Measurements from ENCODE around the gene KCNS3. TPM values are rescaled to one million over a fixed set of nuclear protein-coding genes. Genes with fewer than 3 reads are reported as not detected.
A peak's percentile ranks its signal among the peaks of the same experiment; 100 is the strongest.

Gene KCNS3
- total RNA-seq, 1 experiment from 2014 or later = 5.4 TPM

DNA sequence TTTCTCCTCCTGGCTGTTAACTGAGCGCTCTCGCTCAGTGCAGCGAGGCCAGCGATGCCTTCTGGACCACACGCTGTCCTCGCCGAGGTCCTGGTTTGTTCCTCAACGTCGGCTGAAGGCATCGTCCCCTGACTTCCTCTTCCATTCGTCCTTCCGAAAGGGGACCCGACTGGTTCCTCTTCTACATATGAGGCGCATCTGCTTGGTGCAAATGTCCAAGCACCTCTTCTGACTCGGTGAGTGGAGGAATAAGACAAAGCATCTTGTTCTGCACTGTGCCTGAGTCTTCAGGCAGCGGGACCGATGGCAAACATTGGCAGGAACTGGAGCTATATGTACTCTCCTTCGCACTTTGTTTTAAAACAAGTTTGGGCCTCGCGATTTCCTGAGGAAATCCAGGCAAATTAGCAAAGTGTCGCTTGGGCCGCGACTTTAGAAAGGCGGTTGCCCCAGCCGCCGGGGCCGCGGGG lies 621 bp upstream of the KCNS3 start:
- no peak for DNase-seq (ENCODE audit: low spot score)

DNA sequence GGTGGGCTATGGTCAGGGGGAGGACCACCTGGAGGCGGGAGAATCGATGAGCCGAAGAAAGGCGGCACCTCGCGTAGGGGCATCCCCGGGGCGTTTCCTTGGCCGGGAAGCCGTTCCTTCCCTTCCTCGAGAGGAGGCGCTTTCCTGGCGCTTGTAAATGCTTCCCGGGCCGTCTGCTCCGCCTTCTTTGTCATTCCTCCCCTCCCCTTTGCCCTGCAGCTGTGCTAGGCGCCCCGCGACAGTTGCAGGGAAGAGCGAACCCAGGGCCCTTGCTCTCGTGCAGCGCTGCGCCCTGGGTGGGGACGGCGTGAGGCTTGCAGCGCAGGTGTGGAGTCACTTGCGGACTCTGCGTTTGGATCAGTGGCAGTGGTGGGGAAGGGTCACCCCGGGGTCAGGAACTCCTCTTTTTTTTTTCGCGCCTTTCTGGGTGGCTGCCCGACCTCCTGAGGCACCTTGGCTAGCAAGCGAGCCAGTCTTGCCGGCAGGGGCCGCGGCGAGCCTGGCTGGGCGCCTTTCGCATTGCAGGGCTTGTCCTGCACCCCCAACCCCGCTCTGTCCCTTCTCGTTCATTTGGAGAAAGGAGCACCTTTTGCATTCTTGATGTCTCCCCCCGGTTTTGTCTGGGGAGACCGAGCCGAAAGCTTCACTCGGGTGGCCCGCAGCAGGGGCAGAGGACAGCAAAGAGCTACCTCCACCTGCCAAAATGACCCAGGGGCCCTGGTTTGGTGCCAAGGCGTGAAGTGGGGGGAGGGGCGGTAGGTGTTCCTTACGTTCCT lies 858 bp downstream of the KCNS3 start:
- DNase-seq (ENCODE audit: low spot score) = peak; percentile 53

DNA sequence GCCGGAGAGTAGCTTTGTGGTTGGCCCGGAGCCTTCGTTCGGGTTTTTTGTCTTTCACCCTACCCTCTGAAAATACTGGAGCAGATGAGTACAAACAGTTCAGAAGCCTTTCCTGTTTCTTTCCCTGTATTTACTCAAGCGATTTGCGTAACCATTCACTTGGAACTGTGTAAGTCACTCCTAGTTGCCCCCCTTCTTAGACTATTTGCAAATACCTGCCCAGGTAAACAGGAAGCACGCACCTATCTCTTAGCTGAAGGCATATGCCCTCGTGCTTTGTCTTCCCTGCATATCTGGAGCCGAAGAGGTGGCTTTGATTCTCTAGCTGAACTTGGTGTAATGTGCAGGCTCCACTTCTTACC lies 1.4 kb downstream of the KCNS3 start:
- DNase-seq (ENCODE audit: low spot score) = no peak

DNA sequence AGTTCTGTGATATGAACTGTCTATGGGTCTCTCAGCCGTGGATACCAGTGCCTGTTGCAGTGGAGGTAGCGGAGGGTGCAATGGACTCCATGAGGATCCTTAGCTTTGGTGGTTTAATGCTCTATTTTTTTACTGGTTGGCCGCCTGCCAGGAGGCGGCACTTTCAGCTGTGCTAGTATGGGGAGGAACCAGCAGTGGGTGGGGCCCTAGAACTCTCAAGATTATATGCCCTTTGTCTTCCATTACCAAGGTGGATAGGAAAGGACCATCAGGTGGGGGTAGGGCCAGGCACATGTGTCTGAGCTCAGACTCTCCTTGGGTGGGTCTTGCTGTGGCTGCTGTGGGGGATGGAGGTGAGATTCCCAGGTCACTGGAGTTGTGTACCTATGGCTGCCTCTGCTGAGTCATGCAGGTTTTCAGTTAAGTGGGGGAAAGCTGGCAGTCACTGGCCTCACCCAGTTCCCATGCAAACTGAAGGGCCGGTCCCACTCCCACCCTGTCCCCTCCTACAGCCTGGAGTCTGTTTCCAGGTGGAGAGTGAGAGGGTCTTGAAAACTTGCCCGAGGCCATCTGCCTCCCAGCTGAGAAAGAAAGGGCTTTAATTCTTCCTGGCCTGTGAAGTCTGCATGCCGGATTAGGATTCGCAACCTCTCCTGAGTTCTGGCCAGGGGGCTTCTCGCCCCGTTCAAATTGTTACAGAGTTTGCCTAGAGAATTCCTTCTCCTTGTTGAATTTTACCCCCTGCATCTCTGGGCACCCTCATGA lies 14.5 kb downstream of the KCNS3 start:
- DNase-seq (ENCODE audit: low spot score) = no peak

DNA sequence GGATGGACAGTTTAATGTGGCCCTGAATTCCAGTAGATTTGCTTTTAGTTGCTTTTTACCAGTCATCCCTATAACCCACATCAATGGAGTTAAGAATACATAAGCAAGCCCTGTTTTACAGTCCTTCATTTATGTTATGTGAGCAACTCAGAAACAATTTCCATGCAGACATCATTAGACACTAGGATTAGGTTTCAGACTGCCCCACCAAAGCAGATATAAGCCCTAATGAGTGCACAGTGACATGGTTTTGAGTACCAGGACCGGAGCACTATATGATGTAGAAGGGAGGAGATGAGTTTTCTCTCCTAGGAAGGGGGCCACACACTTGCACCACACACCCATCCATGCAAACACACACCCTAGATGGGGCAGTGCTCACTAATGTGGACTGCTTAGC lies 15.5 kb downstream of the KCNS3 start:
- no peak for DNase-seq (ENCODE audit: low spot score)

DNA sequence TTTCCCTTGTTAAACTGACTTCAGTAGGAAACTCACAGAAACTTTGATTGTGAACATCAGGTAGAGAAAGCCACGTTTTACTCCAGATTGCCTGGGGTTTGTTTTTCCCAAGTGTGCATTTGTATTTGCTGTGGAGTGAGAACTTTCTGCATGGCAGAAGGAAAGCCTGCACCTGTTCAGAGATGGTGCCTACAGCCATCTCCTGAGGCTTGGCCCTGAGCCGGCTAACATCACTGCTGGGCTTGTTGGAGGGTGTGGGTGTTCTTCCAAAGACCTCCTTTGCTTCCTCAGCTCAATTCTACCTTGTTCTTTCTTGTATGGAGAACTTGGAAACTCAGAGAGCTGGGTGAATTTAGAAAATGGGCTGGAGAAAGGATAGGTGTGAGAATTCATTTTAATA lies 16.1 kb downstream of the KCNS3 start:
- DNase-seq (ENCODE audit: low spot score) = no peak

DNA sequence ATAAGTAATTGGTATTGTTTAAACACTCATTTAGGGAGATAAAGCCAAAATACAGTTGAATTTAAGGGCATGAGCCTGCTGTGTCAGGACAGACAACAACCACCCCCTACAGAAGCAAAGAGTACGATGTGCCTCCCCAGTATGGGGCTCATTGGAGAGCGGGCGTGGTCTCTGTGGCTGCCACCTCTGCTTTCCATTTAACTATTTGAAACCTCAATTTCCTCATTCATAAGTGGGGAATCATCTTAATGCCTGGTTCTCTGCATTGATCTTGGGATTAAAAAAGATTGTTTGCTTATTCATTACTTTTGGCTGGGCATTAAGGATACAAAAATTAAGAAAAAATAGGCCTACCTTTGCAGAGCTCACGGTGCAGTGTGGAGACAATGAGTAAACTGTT lies 21.4 kb downstream of the KCNS3 start:
- DNase-seq (ENCODE audit: low spot score) = no peak

DNA sequence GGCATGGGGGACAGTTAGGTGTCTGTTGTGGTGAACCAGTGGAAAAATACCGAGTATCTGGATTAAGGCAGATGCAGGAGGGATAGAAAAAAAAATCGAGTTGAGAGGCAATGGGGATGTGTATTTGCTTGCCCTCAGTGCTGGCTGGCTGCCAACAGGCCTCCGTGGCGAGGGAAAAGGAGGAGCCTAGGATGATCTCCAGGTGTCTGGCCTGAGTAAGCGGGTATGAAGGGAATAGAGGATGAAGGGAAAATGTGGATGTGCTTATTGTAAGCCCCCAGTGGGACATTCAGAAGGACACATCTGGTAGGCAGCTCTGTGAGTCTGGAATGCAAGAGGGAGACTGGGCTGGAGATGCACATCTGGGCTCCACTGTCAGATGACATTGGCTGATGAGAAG lies 22.8 kb downstream of the KCNS3 start:
- peak; percentile 12 for DNase-seq (ENCODE audit: low spot score)

DNA sequence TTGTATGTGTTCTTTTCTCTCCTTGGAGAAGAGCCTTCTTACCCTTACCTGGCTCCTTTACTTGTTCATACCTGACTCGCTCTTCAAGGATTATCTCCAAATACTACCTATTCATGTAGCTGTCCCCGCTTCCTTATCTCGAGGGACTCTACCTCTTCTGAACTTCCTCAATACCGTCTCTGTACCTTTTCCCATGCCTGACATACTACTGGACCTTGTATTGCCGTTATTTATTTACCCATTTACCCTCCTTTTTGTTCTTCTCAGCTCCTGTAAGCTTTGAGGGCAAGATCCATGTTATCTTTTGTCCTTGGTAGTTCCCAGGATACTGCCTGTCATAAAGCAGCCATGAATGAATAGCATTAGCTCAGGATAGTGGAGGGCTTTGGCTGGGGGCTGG lies 32.5 kb downstream of the KCNS3 start:
- no peak for DNase-seq (ENCODE audit: low spot score)

DNA sequence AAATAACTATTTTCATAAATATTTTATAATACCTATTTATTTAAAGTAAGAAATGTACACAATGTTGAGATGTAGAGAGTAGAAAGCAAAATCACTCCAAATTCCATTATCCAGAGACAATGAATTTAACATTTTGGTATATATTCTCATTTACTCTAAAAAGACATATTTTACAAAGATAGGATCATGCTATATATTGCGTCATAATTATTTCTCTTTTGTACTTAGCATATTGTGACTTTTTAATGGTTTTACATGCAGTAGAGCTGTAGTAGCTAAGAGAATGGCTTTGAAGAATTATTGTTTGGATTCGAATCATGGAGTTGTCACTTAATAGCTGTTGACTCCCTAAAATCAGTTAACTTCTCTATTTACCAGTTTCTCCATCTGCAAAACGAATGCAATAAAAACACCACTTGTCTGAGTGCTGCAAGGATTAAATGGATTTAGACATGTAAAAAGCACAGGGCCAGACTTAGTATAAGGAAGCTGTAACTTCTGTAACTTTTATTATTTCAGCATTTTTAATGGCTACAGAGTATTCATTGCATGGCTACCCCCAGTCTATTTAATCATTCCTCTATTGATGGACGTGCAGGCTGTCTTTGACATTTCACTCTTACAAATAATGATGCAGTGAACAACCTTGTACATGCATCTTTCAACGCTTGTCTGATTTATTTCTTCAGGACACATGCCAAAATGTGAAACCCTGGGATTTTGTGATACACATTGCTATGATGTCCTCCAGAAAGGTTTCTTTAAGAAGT lies 33.2 kb downstream of the KCNS3 start:
- DNase-seq (ENCODE audit: low spot score) = no peak

DNA sequence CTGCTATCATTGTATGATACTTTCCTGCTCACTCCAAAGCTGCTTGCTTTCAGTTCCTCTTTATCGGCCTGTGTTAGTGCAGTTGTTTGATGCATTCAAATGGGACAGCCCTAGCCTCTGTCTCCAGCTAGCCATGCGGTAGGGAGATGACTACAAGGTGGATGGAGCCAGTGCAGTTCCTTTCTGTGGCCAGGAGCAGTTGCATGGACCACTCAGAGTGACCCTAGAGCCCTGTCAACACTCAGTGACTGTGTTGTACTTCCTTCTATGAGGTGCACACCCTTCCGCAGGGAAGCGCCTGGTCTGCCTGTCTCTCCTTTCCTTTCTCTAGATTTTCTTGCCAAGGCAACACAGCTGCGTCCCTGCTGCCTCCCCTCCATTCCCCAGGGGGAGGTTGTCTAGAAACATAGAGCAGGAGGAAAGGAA lies 33.8 kb downstream of the KCNS3 start:
- DNase-seq (ENCODE audit: low spot score) = no peak

DNA sequence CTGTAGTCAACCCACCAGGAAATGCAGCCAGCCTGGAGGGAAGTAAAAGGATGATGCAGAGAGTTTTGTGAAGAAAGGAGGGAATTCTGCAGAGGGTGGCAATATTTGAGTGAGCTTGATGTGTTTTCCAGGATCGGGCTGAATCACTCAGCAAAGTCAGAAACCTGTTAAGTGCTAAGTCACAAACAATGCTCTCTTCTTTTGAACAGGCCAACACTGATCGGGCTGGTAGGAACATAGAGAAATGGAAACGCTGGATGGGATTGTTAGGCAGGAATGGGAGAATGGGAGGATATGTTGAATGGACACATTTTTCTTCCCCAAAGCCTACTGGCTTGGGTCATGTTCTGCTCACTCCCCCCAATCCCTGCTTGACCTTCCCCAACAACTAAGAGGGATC lies 36.6 kb downstream of the KCNS3 start:
- no peak for DNase-seq (ENCODE audit: low spot score)

DNA sequence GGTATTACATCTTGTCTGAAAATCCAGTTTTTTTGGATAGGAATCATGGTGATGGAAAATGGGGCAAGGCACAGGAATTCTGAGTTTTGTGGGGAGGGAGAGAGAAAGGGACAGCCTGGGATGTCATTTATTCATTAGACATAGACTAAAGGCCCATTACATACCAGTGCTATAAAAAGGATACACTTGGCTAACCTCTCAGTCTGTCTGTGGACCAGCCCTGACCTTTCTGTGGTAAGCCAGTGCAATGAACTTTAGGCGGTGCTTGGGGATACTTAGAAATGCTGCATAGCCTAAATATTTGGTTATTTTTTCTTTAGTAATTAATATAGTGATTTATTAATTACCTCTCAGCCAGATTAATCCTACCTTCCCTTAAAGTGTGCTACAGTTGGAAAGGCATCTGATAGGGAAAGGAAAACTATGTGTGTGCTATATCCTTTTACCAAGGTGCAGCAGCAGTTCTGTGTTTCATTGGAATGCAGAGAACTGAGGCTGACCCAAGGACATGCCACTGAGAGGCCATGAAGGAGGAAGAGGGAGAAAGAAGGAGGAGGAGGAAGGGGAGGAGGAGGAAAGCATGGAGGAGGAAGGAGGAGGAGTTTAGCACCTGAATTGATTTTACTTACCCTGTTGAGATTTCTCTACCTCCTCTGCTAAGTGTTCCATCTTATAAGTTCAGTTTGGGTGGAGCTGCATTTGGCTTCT lies 37.5 kb downstream of the KCNS3 start:
- no peak for DNase-seq (ENCODE audit: low spot score)

DNA sequence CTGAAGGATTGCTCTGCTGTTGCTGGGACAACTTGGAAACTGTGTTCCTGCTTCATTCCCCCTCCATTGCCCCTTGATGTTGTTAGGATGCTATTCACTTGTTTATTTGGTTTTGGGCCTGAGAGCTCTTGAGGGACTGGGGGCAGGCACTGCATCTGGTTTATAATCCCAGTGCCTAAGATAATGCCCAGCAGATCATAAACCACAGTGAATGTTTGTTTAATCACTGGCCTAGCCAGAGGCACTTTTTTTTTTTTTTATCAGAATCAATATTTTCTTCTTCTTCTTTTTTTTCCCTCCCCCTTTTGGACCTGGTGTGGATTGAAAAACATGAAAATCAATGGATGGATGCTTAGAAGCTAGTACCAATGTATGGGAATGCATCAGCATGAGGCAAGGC lies 38.1 kb downstream of the KCNS3 start:
- no peak for DNase-seq (ENCODE audit: low spot score)

DNA sequence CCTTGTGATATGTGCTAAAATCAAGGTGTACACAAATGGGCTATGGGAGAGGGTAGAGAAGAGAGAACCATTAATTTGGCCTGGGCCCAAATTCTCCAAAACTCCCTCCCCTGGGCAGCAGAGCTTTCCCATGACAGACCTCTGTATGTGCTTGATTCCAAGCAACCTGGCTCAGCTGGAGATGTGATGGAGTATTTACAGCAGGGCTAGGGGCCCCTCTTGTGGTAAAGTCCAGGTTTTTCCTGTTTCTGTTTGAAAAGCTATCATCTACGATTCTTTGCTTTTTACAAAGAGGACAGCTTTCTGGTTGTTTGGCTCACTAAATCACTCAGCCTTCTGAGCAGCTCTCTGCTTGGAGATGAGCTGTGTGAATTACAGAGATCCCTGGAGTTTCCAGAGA lies 40.3 kb downstream of the KCNS3 start:
- DNase-seq (ENCODE audit: low spot score) = no peak

DNA sequence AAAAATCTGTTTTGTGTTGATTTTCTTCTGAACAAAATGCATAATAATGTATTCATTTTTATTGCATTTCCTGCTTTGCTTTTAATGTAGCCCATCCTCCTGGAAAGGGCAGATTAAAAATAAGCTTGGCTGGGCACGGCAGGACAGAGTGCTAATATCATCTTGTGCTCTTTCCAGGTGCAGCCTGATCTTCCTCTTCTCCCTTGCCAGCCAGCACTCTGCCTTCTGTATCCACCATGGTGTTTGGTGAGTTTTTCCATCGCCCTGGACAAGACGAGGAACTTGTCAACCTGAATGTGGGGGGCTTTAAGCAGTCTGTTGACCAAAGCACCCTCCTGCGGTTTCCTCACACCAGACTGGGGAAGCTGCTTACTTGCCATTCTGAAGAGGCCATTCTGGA lies 52.3 kb downstream of the KCNS3 start:
- no peak for DNase-seq (ENCODE audit: low spot score)

DNA sequence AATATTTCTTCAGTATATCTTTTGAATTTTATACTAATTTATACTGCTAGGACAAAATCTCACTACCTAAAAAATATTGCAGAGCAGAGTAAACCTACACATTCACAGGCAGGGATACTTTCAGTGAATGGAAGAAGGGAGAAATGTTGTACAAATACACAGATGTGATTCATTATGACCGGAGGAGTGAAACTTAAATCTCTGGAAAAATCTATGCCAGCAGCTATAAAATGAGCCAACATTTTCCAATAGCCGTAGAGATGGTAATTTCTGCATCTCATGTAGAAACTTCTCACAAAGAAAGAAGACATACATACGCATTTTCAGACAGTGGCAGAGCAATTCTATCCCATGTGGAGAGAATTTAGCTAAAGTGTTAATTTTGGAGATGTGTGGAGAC lies 54.8 kb downstream of the KCNS3 start:
- no peak for DNase-seq (ENCODE audit: low spot score)

DNA sequence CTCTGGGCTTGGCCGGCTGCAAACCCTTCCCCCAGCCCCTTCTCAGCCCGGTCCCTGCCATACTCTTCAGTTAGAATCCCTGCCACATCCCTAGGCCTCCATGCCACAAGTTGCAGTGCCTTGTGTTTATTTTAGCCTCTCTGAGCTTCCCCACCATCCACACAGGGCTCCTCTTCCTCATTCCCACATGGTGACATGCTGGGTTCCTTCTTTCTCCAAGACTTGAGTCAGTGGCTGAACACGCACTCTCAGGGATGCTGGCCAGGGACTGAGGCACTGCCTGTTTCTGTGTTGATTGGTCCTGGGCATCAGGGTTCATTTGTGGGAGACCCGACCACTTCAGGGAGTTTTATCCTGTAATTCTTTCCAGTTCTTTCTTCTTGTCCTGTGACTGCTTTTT lies 56.3 kb downstream of the KCNS3 start:
- DNase-seq (ENCODE audit: low spot score) = no peak

DNA sequence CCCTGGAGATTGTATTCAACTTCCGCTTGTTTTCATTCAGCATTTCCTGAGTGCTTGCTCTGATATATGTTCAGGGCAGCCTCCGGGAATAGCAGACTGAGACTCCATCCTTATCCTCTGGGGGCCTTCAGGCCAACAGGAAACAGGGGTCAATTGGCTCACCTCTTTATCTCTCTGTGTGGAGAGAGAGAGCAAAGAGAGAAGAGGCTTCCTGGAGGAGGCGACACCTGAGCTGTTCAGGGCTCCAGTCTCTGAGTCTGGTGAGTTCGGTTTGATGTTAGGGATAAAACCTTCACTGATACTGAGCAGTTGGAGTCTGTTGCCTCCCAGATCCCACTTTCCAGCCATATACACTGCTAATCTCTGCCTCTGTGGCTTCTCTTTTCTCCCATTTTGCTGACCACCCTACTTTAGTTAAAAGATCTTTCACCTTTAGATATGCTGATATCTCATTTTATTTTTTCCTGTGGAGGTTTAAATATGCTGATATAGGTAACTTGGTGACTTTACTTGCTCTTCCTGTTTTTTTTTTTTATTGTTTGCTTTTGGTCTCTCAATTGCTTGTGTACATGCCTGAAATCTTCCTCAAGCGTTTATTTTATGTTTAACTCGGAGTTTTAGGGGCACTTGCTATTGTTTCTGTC lies 56.9 kb downstream of the KCNS3 start:
- DNase-seq (ENCODE audit: low spot score) = no peak

DNA sequence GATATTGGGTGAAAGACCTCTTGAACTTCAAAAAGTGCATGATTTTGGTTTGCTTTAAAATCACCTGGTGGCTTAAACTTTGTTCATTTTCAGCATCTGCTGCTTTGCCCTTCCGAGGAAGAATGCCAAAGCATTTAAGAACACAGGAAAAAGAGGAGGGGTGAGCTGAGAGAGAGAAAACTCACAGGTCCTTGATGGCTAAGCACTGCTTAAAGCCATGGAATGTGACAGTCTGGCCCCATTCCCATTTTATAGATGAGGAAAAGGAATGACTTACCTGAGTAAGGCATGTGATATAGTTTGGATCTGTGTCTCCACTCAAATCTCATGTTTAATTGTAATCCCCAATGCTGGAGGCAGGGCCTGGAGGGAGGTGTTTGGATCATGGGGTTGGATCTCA lies 58.1 kb downstream of the KCNS3 start:
- DNase-seq (ENCODE audit: low spot score) = no peak

DNA sequence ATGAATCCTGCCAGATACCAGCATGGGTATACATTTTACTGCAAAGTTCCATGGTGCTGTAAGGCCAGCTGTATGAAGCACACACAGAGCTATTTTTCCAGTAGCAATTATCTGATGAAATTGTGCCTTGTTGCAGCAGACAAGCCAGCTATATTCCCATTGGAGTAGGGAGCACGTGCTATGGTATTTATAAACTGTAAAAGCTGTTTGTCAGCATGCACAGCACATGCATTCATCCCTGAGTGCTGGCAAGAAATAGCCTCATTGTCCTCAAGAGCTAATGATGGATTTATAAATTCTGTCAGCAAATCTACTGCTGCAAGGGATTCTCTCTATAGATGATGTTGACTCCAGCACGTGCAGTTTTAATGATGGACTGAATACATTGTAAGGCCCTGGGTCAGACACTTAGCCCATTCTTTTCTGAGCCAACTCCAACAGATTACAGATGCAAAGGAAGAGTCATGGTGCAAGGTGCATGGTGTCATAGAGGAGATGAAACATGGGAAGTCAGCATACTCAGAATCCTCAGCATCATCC lies 61.7 kb downstream of the KCNS3 start:
- no peak for DNase-seq (ENCODE audit: low spot score)
